Posterior cingulate gyrus (tissue), 11 donors: ENCODE measurements around the gene AGL.
"Not testable (repeated sequence)": the region's sequence is repeated elsewhere in the genome, so short reads cannot be mapped to it uniquely, and the experiment has no call there.

Experiments
- DNase-seq, 10 donors: peaks; one replicate each; pipeline versions ENCODE4 v3.0.0 to v3.0.0-alpha.2; 2020 to 2021; ENCODE audit warnings: mixed read lengths in 3 of 10
- intact Hi-C: fragments of 100-400 bp; cut with DNase I; formaldehyde crosslinking; loops from one replicate; pipeline ENCODE4 v1.15.1; 2023

AGL gene

DNA sequence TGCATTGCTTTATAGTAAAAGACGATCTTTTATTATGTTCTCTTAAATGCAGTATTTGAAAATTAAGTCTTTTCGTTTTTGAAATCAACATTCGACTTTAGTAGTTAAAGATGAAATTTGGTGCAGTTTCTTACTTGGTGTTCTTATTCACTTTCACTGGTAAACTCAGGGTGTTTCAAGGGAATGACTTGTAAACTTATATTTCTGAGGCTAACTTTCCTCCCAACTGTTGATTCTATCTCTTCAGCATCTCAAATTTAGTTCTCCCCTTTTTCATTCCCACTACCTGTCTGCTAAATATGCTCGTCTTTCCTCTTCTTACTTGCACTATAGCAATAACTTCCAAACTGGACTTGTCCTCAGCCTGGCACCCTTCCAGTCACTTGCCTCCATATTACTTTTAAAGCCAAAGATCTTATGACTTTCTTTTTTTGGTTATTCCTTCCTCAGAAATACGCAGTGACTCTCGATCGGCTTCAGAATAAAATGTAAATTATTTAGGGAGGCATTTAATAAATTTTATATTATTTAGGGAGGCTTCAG, 120.6 kb downstream of the AGL start:
- intact Hi-C loops: loop anchor here (10.0 kb wide), 1 partner anchor 64 kb away; a partner anchor contains a TSS
- no peak for DNase-seq

DNA sequence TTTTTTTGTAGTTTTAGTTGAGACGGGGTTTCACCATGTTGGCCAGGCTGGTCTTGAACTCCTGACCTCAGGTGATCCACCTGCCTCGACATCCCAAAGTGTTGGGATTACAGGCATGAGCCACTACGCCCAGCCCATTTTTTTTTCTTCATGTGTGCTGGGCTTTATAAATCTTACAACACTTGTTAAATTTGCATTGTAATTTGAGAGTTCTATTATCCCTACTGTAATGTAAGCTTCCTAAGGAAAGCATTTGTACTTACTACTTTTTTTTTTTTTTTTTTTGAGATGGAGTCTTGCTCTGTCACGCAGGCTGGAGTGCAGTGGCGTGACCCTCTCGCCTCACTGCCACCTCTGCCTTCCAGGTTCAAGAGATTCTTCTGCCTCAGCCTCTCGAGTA, 121.9 kb downstream of the AGL start:
- intact Hi-C loops: loop anchor here (10.0 kb wide), 1 partner anchor 63 kb away; a partner anchor contains a TSS
- DNase-seq: not testable (repeated sequence)
